SKM-1 (cell line): Measurements from ENCODE around the gene CYP20A1.
A peak's percentile ranks its signal among the peaks of the same experiment; 100 is the strongest.
"Not testable (repeated sequence)": the region's sequence is repeated elsewhere in the genome, so short reads cannot be mapped to it uniquely, and the experiment has no call there.

Experiments used
- DNase-seq: peaks from one replicate; lab custom pipeline; 2025; ENCODE audit not compliant: unreplicated experiment; lab: John Stamatoyannopoulos, UW

Gene CYP20A1

GRCh38 chr2:203280428-203281064, 41.7 kb downstream of the CYP20A1 start:
- no peak for DNase-seq

- no peak for DNase-seq
These were observed 43.3 kb downstream of the CYP20A1 start for GRCh38 chr2:203282101-203282500.

GRCh38 chr2:203286532-203286931, 47.7 kb downstream of the CYP20A1 start:
- DNase-seq: no peak

- DNase-seq: no peak
These were observed 62.8 kb downstream of the CYP20A1 start for GRCh38 chr2:203301667-203302066.

GRCh38 chr2:203302586-203302985, 63.8 kb downstream of the CYP20A1 start:
- not testable (repeated sequence) for DNase-seq

- no peak for DNase-seq
These were observed 72.0 kb downstream of the CYP20A1 start for GRCh38 chr2:203310688-203311436.

- no peak for DNase-seq
These were observed 87.5 kb downstream of the CYP20A1 start for GRCh38 chr2:203326356-203326755.

- no peak for DNase-seq
These were observed 88.7 kb downstream of the CYP20A1 start for GRCh38 chr2:203327582-203327900.

GRCh38 chr2:203327901-203328759, 89.3 kb downstream of the CYP20A1 start, which contains the start of gene ABI2:
Gene ABI2, plus strand, starts transcription at chr2:203328394. Its CDS starts 121 bp downstream, at chr2:203328515.
- DNase-seq: peak; percentile 45

GRCh38 chr2:203328760-203329540, 90.1 kb downstream of the CYP20A1 start:
- DNase-seq: no peak

- DNase-seq: no peak
These were observed 91.6 kb downstream of the CYP20A1 start for GRCh38 chr2:203330434-203330833.

- no peak for DNase-seq
These were observed 99.5 kb downstream of the CYP20A1 start for GRCh38 chr2:203338322-203338721.

GRCh38 chr2:203340791-203341487, 102.1 kb downstream of the CYP20A1 start:
- DNase-seq: no peak

GRCh38 chr2:203341741-203342310, 103.0 kb downstream of the CYP20A1 start:
- no peak for DNase-seq

GRCh38 chr2:203342374-203342773, 103.6 kb downstream of the CYP20A1 start:
- DNase-seq: not testable (repeated sequence)

- no peak for DNase-seq
These were observed 105.8 kb downstream of the CYP20A1 start for GRCh38 chr2:203344667-203345066.

GRCh38 chr2:203346612-203347011, 107.8 kb downstream of the CYP20A1 start:
- DNase-seq: no peak

GRCh38 chr2:203347375-203347774, 108.6 kb downstream of the CYP20A1 start:
- DNase-seq: no peak

- no peak for DNase-seq
These were observed 113.9 kb downstream of the CYP20A1 start for GRCh38 chr2:203352604-203353255.
